Esophagus (tissue), 2 donors: ENCODE data around the gene CSNK1D. TPM values are rescaled to one million over a fixed set of nuclear protein-coding genes. Genes with fewer than 3 reads are reported as not detected.
"Not testable (repeated sequence)": the region's sequence is repeated elsewhere in the genome, so short reads cannot be mapped to it uniquely, and the experiment has no call there.

Experiments used
- H3K27ac ChIP-seq, 2 donors: one replicate each; pipeline ENCODE4 v1.5.1; 2013; ENCODE audit warnings: low read depth in 2 of 2, mild to moderate bottlenecking in 2 of 2, inconsistent platforms in 1 of 2, low read length in 1 of 2, moderate library complexity in 1 of 2
- H3K27me3 ChIP-seq, 2 donors: one replicate each; pipeline ENCODE4 v1.6.1; 2013; ENCODE audit warnings: low read length in 2 of 2, control low read depth in 1 of 2, mild to moderate bottlenecking in 1 of 2; ENCODE audit not compliant: insufficient read depth in 2 of 2, control insufficient read depth in 1 of 2
- H3K36me3 ChIP-seq, 2 donors: one replicate each; pipeline ENCODE4 v1.6.1; 2013; ENCODE audit warnings: low read length in 1 of 2; ENCODE audit not compliant: control insufficient read depth in 2 of 2, insufficient read depth in 2 of 2
- H3K4me1 ChIP-seq, 2 donors: one replicate each; pipeline ENCODE4 v1.6.1; 2013; ENCODE audit warnings: low read length in 1 of 2; ENCODE audit not compliant: control insufficient read depth in 2 of 2, insufficient read depth in 2 of 2
- H3K4me3 ChIP-seq, 2 donors: one replicate each; pipeline ENCODE4 v1.5.1; 2013; ENCODE audit warnings: low read length in 2 of 2, mild to moderate bottlenecking in 2 of 2, low read depth in 1 of 2, moderate library complexity in 1 of 2
- H3K9me3 ChIP-seq, 2 donors: one replicate each; pipeline ENCODE4 v1.6.1; 2013; ENCODE audit warnings: mild to moderate bottlenecking in 2 of 2, low read depth in 1 of 2, low read length in 1 of 2, moderate library complexity in 1 of 2; ENCODE audit not compliant: control insufficient read depth in 2 of 2, insufficient read depth in 1 of 2
- WGBS, 2 donors: extraction: QIAGEN DNeasy Blood & Tissue Kit; methylation state at CpG; one replicate each; pipeline ENCODE4 v1.1.7; 2013; 5-methylcytosine and 5-hydroxymethylcytosine counted together
- polyA plus RNA-seq, 2 donors: library from polyadenylated mRNA; stranded (reverse); fragments of 200-250 nt; gene quantifications; one replicate each; pipeline ENCODE4 v1.2.3, GENCODE V29; 2013
- donor health status: healthy with polysubstance abuse.
- donor health status: Bipolar disorder and iron deficiency.

The CSNK1D gene
- polyA plus RNA-seq, 2 donors = 63.7 to 79.6 TPM

DNA sequence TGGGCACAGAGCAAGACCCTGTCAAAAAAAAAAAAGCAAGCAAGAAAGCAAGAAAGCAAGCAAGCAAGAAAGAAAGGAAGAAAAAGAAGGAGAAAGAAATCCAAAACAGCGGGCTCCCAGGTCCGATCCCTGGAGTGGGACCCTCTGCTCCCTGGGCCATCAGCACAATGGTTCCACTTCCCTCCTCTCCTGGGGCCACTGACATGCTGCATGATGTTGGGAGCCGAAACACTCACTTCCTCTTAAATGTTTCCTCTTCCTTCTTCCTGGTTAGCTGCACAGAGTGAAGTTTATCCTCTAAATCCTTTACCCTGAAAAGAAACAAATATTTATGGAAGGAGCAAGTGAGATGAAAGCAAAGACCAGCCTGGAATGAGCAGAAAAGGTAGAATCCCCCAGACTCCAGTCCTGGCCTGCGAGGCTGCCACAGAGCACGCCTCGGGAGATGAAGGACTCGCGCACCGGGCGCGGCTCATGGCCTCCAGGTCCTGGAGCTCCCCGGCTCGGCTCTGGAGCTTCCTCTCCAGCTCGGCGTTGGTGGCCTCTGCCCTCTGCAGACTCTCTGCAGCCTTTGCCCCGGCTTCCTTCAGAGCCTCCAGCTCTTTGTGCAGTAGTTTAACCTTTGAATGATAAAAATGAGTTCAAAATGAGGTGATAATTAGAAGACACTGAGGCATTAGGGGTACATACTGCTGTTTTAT, 79.8 kb downstream of the CSNK1D start:
- H3K36me3 ChIP-seq = peaks cover 3 to 21% of the 10 kb centered on the region in 2 donors

DNA sequence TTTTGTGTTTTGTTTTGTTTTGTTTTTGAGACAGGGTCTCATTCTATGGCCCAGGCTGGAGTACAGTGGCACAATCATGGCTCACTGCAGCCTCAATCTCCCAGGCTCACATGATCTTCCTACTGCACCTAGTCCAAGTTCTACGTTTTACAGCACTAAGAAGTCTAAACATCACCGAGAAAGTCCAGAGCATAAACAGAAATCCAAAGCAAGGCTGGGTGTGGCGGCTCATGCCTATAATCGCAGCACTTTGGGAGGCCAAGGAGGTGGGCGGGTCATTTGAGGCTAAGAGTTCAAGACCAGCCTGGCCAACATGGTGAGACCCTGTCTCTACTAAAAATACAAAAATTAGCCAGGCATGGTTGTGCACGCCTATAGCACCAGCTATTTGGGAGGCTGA, 80.5 kb downstream of the CSNK1D start:
- H3K27ac ChIP-seq, H3K27me3 ChIP-seq, H3K4me3 ChIP-seq, H3K9me3 ChIP-seq, H3K4me1 ChIP-seq: not testable (repeated sequence)
- H3K36me3 ChIP-seq = peaks cover 3 to 19% of the 10 kb centered on the region in 2 donors
- 79 to 83% methylated on average over 6 of the region's 6 CpGs for WGBS, 2 donors

More for the DNA sequence above, 79.8 kb downstream of the CSNK1D start:
- no peaks in the 10 kb centered on the region for H3K4me1 ChIP-seq
- H3K27ac ChIP-seq = no peak overlapping the region
- 85 to 86% methylated on average over 16 of the region's 16 CpGs for WGBS, 2 donors
- H3K9me3 ChIP-seq = no peaks in the 10 kb centered on the region
- no peak overlapping the region for H3K4me3 ChIP-seq
- H3K27me3 ChIP-seq = no peaks in the 10 kb centered on the region

Other genes starting within 250 kb of the CSNK1D start
- 1 to 10 TPM; 7.1 to 9.6 TPM for gene RAC3, start 242.0 kb downstream of the CSNK1D start, polyA plus RNA-seq
- 100 to 1,000 TPM; 136 to 145 TPM for gene DCXR, start 236.0 kb downstream of the CSNK1D start, polyA plus RNA-seq
- gene RFNG, start 221.9 kb downstream of the CSNK1D start, polyA plus RNA-seq = 10 to 100 TPM; 27.4 to 36.4 TPM
- gene GPS1, start 221.8 kb downstream of the CSNK1D start, polyA plus RNA-seq = 10 to 100 TPM; 61.7 to 65.8 TPM
- gene DUS1L, start 207.9 kb downstream of the CSNK1D start, polyA plus RNA-seq = 100 to 1,000 TPM; 118 to 182 TPM
- gene FASN, start 175.5 kb downstream of the CSNK1D start, polyA plus RNA-seq = 10 to 100 TPM; 92.2 to 95.9 TPM
- 10 to 100 TPM; 16.3 to 33.7 TPM for gene CCDC57, start 60.9 kb downstream of the CSNK1D start, polyA plus RNA-seq
- gene SLC16A3, start 44.7 kb downstream of the CSNK1D start, polyA plus RNA-seq = 10 to 100 TPM; 17.5 to 41.0 TPM
- gene CD7, start 43.9 kb upstream of the CSNK1D start, polyA plus RNA-seq = 1 to 10 TPM; 2.6 to 3.1 TPM
- 10 to 100 TPM in 1 of 2 donors, 1 to 10 TPM in 1; 2.2 to 10.8 TPM for gene SECTM1, start 60.1 kb upstream of the CSNK1D start, polyA plus RNA-seq
- under 1 TPM in 1 of 2 donors, not detected in 1; 0.01 TPM for gene TEX19, start 85.5 kb upstream of the CSNK1D start, polyA plus RNA-seq
- not detected for gene UTS2R, start 98.1 kb upstream of the CSNK1D start, polyA plus RNA-seq
- gene HEXD, start 144.6 kb upstream of the CSNK1D start, polyA plus RNA-seq = 10 to 100 TPM; 24.0 to 46.5 TPM
- 10 to 100 TPM; 11.4 to 11.6 TPM for gene OGFOD3, start 144.9 kb upstream of the CSNK1D start, polyA plus RNA-seq
- gene CYBC1, start 177.1 kb upstream of the CSNK1D start, polyA plus RNA-seq = 10 to 100 TPM; 27.5 to 28.1 TPM
- 10 to 100 TPM; 31.1 to 53.3 TPM for gene NARF, start 185.0 kb upstream of the CSNK1D start, polyA plus RNA-seq
- 10 to 100 TPM; 15.9 to 20.5 TPM for gene FOXK2, start 246.0 kb upstream of the CSNK1D start, polyA plus RNA-seq